ENCODE measurements around the gene DCAF17.
"Not testable (repeated sequence)": the region's sequence is repeated elsewhere in the genome, so short reads cannot be mapped to it uniquely, and the experiment has no call there.

The DCAF17 gene

GRCh38 chr2:171515672-171516298 lies 81.8 kb downstream of the DCAF17 start:
- no peak for DNase-seq

GRCh38 chr2:171516793-171517192 lies 82.8 kb downstream of the DCAF17 start:
- no peak for DNase-seq

DNA sequence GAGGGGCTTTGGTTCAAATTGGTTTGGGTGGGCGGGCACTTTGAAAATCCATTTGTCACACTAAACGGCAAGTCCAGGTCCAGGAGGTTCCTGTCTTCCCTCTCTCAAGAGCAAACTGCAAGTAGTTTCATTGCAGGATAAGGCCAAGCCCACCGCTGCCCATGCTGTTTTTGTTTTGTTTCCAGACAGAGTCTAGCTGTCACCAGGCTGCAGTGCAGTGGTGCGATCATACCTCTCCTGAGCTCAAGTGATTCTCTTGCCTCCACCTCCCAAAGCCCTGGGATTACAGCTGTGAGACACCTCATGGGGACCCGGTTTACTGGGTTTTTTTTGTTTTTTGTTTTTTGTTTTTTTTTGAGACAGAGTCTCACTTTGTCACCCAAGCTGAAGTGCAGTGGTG lies 86.4 kb downstream of the DCAF17 start:
- no peak for DNase-seq

DNA sequence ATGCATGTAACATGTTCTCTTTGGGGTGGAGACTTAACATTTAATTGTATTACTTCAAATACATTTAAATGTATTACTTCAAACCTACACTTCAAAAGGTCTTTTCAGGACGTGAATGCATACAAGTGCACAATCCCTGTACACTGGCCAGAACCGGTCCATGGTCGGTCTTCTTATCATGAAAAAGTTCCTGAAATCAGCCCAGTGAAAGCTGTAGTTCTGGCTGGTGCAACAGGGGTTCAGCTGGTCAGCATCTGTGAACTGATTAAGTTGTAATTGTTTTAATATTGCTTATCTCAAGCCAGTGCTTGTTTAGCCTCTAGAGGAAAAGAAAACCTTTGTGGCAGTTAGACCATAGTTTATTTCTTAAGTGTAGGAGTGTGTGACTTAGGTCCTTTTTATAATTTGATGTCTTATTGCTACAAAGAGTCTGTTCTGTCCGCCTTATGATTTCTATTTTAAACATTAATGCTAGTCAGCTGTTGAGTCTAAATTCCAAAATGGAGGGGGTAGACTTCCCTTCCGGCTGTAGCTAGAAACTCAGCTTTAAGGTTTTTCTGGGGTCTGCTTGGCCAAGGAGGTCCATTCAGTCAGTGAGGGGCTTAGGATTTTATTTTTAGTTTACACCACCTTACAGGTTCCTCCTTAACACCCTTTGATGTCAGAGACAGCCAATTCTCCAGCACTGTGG lies 87.5 kb downstream of the DCAF17 start:
- no peak for DNase-seq

- DNase-seq, result peak; percentile 53
Measured at GRCh38 chr2:171522052-171522787, 88.2 kb downstream of the DCAF17 start, which contains the start of gene CYBRD1. Gene CYBRD1 (plus strand): TSS chr2:171522474. CDS start chr2:171522546, 72 bp downstream.

GRCh38 chr2:171522788-171523087 lies 88.7 kb downstream of the DCAF17 start:
- DNase-seq, result no peak

DNA sequence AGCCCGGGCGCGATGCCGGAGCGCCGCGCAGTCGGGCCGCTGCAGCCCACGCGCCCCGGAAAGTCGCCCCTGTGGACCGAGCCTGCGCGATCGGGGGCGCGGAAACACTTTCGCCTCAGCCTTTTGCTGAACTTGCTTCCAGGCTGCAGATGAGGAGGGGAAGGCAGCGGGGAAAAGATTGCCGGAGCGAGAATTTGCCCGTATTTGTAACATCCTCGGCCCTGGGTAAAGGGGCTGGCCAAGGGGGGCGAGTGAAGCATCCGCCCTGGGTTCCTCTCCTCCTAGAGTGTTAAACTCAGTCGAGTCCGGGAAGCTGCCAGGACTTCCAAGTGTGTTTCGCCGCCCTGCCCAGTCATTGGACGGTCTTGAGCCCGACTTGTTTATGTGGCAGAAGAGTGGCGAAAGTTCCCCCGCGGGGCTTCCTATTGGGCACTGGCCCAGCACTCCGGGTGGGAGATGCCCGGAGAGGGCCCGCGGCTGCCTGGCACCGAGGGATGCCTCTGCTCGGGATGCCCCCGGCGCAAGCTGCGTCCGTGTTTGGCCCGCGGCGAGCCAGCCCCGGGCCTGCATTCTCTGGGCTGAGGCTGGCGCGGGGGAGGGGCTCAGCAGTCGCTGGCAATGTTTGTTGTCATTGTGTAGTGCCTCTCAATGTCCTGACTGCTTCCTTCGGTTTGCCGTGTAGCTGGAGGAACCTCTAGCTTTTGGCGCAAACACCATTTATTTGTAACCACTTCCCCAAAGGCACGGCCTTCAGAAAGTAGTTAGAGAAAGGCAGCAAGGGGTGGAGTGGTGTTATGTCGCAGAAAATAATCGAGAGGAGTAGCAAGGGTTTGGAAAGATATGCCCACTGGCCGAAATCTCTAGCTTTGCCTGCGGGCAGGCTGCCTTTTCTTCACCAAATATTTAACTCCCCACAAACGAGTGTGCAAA lies 89.3 kb downstream of the DCAF17 start:
- DNase-seq, result peak; percentile 47

- DNase-seq, result no peak
Measured at GRCh38 chr2:171524018-171524401, 90.0 kb downstream of the DCAF17 start.

- peak; percentile 54 for DNase-seq
Measured at GRCh38 chr2:171529914-171530313, 95.9 kb downstream of the DCAF17 start.

GRCh38 chr2:171530378-171530777 lies 96.4 kb downstream of the DCAF17 start:
- no peak for DNase-seq

GRCh38 chr2:171530859-171531258 lies 96.8 kb downstream of the DCAF17 start:
- DNase-seq, result not testable (repeated sequence)

GRCh38 chr2:171531291-171531690 lies 97.3 kb downstream of the DCAF17 start:
- no peak for DNase-seq

GRCh38 chr2:171531836-171532450 lies 97.9 kb downstream of the DCAF17 start:
- no peak for DNase-seq

- DNase-seq, result no peak
Measured at GRCh38 chr2:171533331-171533730, 99.3 kb downstream of the DCAF17 start.

Measured in stimulated activated CD8-positive, alpha-beta memory T cell treated with anti-CD3 and anti-CD28 coated beads, Interleukin-4, amount 100 ng/mL, for 48 hours (primary cell).